Astrocyte of the spinal cord (primary cell): ENCODE measurements around the gene EIF3B.
"Not testable (repeated sequence)": the region's sequence is repeated elsewhere in the genome, so short reads cannot be mapped to it uniquely, and the experiment has no call there.

Experiments used
- DNase-seq: peaks from one replicate; pipeline ENCODE4 v3.0.0; 2011; ENCODE audit warnings: low read depth, low spot score
- H3K4me3 ChIP-seq: 2 replicates; pipeline ENCODE4 v1.5.1; 2011; ENCODE audit warnings: low read depth, mild to moderate bottlenecking, low read length, moderate library complexity
- in situ Hi-C: cut with HindIII; loops from 2 replicates; pipeline ENCODE4 v1.10.0; 2017; ENCODE audit warnings: low sequenced_read_pairs
- TF ChIP-seq, protein P1 (sequence below): IDR thresholded peaks from 2 replicates; pipeline ENCODE4 v1.5.1; 2012; ENCODE audit warnings: low read depth, mild to moderate bottlenecking, low read length, inconsistent platforms

EIF3B gene

DNA sequence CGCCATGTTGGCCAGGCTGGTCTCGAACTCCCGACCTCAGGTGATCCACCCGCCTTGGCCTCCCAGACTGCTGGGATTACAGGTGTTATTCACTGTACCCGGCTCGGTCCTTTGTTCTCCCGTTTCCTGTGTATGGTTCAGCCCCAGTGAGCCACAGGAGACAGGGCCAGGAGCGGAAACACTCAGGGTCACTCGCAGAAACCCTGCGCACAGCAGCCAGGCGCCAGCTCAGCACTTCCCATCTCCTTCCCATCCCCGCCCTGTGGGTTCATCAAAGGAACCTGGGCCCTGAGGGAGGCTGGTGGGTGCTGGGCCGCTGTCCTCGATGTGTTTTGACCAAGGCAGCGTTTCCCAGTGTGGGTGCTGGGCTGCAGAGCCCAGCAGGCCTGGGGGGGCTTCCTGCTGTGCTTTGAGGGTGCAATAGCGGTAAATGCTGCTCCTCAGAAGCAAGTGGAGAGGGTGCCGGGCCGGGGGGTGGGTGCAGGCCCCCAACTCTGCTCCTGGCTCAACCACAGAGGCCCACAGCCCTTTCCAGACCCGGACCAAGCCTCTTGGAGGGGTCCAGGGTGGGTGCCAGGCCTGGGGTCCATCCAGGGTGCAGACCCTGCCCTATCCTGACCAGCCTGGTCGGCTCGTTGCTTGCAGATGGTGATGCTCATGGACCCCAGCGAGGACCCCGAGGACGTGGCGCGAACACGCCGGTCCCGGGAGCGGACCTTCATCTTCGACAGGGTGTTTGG, 33.4 kb downstream of the EIF3B start:
- in situ Hi-C loops = no loop called here
- no peak for DNase-seq

DNA sequence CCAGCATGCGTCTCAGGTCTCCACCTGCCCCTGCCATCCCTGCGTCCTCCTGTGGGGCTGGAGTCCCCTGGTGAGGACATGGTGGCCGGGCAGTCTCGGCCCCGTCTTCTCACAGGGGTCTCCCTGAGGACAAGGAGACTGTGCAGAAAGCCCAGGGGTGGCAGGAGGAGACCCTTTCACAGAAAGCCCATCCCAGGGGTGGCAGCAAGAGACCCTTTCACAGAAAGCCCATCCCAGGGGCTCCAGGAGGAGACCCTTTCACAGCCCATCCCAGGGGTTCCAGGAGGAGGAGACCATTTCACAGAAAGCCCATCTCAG, 34.0 kb downstream of the EIF3B start:
- TF ChIP-seq, protein P1, sequence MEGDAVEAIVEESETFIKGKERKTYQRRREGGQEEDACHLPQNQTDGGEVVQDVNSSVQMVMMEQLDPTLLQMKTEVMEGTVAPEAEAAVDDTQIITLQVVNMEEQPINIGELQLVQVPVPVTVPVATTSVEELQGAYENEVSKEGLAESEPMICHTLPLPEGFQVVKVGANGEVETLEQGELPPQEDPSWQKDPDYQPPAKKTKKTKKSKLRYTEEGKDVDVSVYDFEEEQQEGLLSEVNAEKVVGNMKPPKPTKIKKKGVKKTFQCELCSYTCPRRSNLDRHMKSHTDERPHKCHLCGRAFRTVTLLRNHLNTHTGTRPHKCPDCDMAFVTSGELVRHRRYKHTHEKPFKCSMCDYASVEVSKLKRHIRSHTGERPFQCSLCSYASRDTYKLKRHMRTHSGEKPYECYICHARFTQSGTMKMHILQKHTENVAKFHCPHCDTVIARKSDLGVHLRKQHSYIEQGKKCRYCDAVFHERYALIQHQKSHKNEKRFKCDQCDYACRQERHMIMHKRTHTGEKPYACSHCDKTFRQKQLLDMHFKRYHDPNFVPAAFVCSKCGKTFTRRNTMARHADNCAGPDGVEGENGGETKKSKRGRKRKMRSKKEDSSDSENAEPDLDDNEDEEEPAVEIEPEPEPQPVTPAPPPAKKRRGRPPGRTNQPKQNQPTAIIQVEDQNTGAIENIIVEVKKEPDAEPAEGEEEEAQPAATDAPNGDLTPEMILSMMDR = no peak
- no peak overlapping the region for H3K4me3 ChIP-seq
- DNase-seq = no peak
- in situ Hi-C loops = no loop called here

More for the DNA sequence above, 33.4 kb downstream of the EIF3B start:
- TF ChIP-seq, protein P1 = no peak
- no peak overlapping the region for H3K4me3 ChIP-seq

DNA sequence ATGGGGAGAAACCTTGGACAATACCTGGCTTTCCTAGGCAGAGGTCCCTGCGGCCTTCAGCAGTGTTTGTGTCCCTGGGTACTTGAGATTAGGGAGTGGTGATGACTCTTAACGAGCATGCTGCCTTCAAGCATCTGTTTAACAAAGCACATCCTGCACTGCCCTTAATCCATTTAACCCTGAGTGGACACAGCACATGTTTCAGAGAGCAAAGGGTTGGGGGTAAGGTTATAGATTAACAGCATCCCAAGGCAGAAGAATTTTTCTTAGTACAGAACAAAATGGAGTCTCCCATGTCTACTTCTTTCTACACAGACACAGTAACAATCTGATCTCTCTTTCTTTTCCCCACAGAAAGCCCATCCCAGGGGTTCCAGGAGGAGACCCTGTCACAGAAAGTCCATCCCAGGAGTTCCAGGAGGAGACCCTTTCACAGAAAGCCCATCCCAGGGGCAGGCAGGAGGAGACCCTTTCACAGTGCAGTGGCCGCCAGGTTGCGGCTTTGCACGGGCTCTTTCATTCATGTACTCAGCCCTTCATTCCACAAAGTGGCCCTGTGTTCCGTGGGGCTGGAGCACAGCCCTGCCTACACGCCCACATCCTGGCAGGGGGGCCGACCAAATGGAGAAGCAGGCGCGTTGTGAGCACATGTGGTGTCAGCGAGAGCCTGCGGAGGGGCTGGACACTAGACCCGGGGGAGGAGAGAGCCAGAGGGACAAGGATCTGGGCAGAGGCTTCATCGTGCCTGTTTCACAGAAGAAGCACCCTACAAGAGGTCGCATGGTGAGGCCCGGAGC, 35.6 kb downstream of the EIF3B start:
- in situ Hi-C loops, H3K4me3 ChIP-seq: not testable (repeated sequence)
- peak; percentile 55 for DNase-seq

DNA sequence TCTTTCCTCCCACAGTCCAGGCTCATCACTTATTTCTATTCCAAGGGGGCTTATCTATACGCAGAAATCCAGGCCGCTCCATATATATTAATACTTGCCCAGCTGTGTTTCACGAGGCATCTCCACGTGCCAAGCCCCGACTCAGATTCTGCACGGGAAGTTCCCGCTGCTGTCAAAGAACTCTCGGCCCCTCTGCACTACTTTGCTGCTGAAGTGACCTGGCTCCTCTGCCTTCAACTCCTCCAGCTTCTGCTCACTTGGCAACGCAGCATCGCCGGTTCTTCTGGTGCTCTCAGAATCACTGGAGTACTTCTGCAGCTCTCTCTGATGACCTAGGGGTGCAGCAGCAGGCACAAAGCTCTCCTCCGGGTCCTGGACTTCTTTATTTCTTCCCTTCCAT, 39.1 kb downstream of the EIF3B start:
- TF ChIP-seq, protein P1 = no peak
- no peak for DNase-seq
- no peak overlapping the region for H3K4me3 ChIP-seq
- in situ Hi-C loops = no loop called here

DNA sequence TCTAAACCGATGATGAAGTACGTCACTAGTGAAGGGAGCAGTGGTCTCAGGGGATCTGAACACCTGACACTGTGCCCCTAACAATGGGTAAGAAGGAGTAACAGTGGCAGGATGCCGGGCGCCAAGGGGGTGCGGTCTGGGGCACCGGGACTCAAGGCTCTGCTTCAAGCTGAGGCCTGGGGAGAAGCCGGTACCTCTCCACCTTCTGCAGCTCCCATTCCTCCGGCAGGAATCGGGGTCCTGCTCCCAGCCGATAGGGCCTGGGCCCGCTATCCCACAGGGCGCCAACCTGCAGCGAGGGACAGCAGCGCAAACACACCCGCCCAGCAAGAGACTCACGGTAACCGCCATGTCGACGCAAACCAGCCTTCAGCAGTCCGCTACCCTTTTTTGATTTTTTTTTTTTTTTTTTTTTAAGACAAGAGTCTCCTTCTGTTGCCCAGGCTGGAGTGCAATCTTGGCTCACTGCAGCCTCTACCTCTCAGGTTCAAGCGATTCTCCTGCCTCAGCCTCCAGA, 40.0 kb downstream of the EIF3B start:
- no peak for DNase-seq
- no peak overlapping the region for H3K4me3 ChIP-seq
- TF ChIP-seq, protein P1 = no peak
- in situ Hi-C loops = no loop called here

DNA sequence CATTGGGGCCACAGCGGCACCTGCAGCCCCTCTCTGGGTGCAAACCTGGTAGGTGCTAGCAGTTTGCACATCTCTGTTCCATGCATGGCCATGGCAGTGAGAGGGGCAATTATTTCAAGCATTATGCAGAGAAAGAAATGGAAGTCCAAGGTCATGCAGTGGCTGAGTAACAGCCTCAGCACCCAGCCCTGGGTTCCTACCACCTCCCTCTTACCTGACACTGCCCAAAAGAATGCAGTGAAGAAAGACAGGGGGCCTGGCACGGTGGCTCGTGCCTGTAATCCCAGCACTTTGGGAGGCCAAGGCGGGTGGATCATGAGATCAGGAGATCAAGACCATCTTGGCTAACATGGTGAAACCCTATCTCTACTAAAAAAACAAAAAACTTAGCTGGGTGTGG, 43.9 kb downstream of the EIF3B start:
- in situ Hi-C loops = no loop called here
- no peak overlapping the region for H3K4me3 ChIP-seq
- TF ChIP-seq, protein P1 = no peak
- no peak for DNase-seq
